B cell (primary cell): ENCODE results near the gene STK33.

Experiments
- CTCF ChIP-seq: fragments of 200-600 bp; IDR thresholded peaks from one replicate; pipeline ENCODE4 v1.8.0; 2022; ENCODE audit warnings: antibody characterized with exemption, mild to moderate bottlenecking
- EZH2 ChIP-seq: IDR thresholded peaks from 2 replicates; pipeline ENCODE4 v1.6.1; 2012; ENCODE audit warnings: borderline replicate concordance, low read depth, mild to moderate bottlenecking, moderate library complexity, low read length; ENCODE audit not compliant: insufficient read depth, poor library complexity, severe bottlenecking

GRCh38 chr11:8387141-8387540, 206.9 kb downstream of the STK33 start:
- TF ChIP-seq CTCF: no peak
- TF ChIP-seq EZH2: no peak
